Measurements from ENCODE around the gene RET.

The RET gene

GRCh38 chr10:43166207-43166879 is 89.5 kb downstream of the RET start:
- DNase-seq (ENCODE audit: low read depth, low spot score): no peak

- no peak for DNase-seq (ENCODE audit: low read depth, low spot score)
Observed at GRCh38 chr10:43166880-43167497, 90.1 kb downstream of the RET start.

- DNase-seq (ENCODE audit: low read depth, low spot score): no peak
Observed at GRCh38 chr10:43167498-43167889, 90.6 kb downstream of the RET start.

- DNase-seq (ENCODE audit: low read depth, low spot score): no peak
Observed at GRCh38 chr10:43170491-43170890, 93.6 kb downstream of the RET start.

- DNase-seq (ENCODE audit: low read depth, low spot score): no peak
Observed at GRCh38 chr10:43172645-43173044, 95.8 kb downstream of the RET start.

- DNase-seq (ENCODE audit: low read depth, low spot score): no peak
Observed at GRCh38 chr10:43173120-43173519, 96.3 kb downstream of the RET start.

- no peak for DNase-seq (ENCODE audit: low read depth, low spot score)
Observed at GRCh38 chr10:43174969-43175368, 98.1 kb downstream of the RET start.

GRCh38 chr10:43176271-43176670 is 99.4 kb downstream of the RET start:
- DNase-seq (ENCODE audit: low read depth, low spot score): no peak

GRCh38 chr10:43177595-43177994 is 100.7 kb downstream of the RET start:
- DNase-seq (ENCODE audit: low read depth, low spot score): no peak

Data from activated naive CD8-positive, alpha-beta T cell treated with anti-CD3 and anti-CD28 coated beads, Interleukin-2, amount 50 U/mL, for 16 hours (primary cell).